SK-N-SH (cell line): Measurements from ENCODE around the gene BLID. TPM values are rescaled to one million over a fixed set of nuclear protein-coding genes. Genes with fewer than 3 reads are reported as not detected.

Source experiments
- CTCF ChIA-PET: fragments of 300-600, 350-600 bp; formaldehyde crosslinking; extraction: SDS; loops from one replicate; lab custom pipeline; 2021; lab: Yijun Ruan, JAX
- POLR2A ChIA-PET: fragments of 350-600 bp; sonication (Branson Sonifier 250); formaldehyde crosslinking; extraction: SDS; loops from one replicate; lab custom pipeline; 2020; ENCODE audit warnings: antibody characterized with exemption, inconsistent platforms; lab: Yijun Ruan, JAX
- DNase-seq: peaks from one replicate; pipeline ENCODE4 v3.0.0; 2012
- H2AFZ ChIP-seq: fragments of 200-600 bp; sonication (generic); 2 replicates; pipeline ENCODE4 v1.8.1; 2016; ENCODE audit warnings: antibody characterized with exemption, mild to moderate bottlenecking, low read depth
- H3F3A ChIP-seq: fragments of 200-600 bp; sonication (generic); replicated peaks from 2 replicates; pipeline ENCODE3; 2016; ENCODE audit warnings: antibody characterized with exemption, mild to moderate bottlenecking; ENCODE audit not compliant: insufficient read depth
- H3K27ac ChIP-seq, 2 experiments: fragments of 200-500 bp in 1 of 2; fragments of 200-600 bp in 1 of 2; sonication (Bioruptor generic) in 1 of 2; sonication (generic), shearing (Covaris generic) in 1 of 2; 2 replicates each; pipeline versions ENCODE4 v1.5.1 to v1.6.1; 2014 to 2016; ENCODE audit warnings: low read depth in 2 of 2, inconsistent platforms in 1 of 2, low read length in 1 of 2, mild to moderate bottlenecking in 1 of 2, mixed read lengths in 1 of 2
- H3K27me3 ChIP-seq: fragments of 200-600 bp; sonication (generic), shearing (Covaris generic); 2 replicates; pipeline ENCODE4 v1.6.1; 2016; ENCODE audit warnings: mixed run types; ENCODE audit not compliant: insufficient read depth
- H3K36me3 ChIP-seq, 2 experiments: fragments of 200-500 bp in 1 of 2; fragments of 200-600 bp in 1 of 2; sonication (Bioruptor generic) in 1 of 2; sonication (generic) in 1 of 2; replicated peaks in 1 of 2; 2 replicates each; pipeline versions ENCODE3 to v1.5.1; 2014 to 2016; ENCODE audit warnings: low read length in 1 of 2, mild to moderate bottlenecking in 1 of 2; ENCODE audit not compliant: insufficient read depth in 2 of 2, control insufficient read depth in 1 of 2
- H3K4me1 ChIP-seq, 2 experiments: fragments of 200-500 bp in 1 of 2; fragments of 200-600 bp in 1 of 2; sonication (Bioruptor generic) in 1 of 2; sonication (generic), shearing (Covaris generic) in 1 of 2; 2 replicates each; pipeline versions ENCODE4 v1.5.1 to v1.6.1; 2014 to 2016; ENCODE audit warnings: low read depth in 1 of 2, low read length in 1 of 2, mixed run types in 1 of 2; ENCODE audit not compliant: insufficient read depth in 2 of 2, control insufficient read depth in 1 of 2
- H3K4me2 ChIP-seq: fragments of 200-600 bp; sonication (generic), shearing (Covaris generic); 2 replicates; pipeline ENCODE4 v1.6.1; 2017; ENCODE audit warnings: mixed run types
- H3K4me3 ChIP-seq, 2 experiments: fragments of 200-500 bp in 1 of 2; fragments of 200-600 bp in 1 of 2; sonication (Bioruptor generic) in 1 of 2; sonication (generic), shearing (Covaris generic) in 1 of 2; 2 replicates each; pipeline versions ENCODE4 v1.5.1 to v1.8.1; 2014 to 2016; ENCODE audit warnings: low read depth in 2 of 2, inconsistent platforms in 1 of 2, low read length in 1 of 2, mild to moderate bottlenecking in 1 of 2, mixed read lengths in 1 of 2, moderate library complexity in 1 of 2
- H3K79me2 ChIP-seq: fragments of 200-600 bp; sonication (generic); 2 replicates; pipeline ENCODE4 v1.8.1; 2017; ENCODE audit warnings: mild to moderate bottlenecking; ENCODE audit not compliant: insufficient read depth
- H3K9ac ChIP-seq: fragments of 200-600 bp; sonication (generic); 2 replicates; pipeline ENCODE4 v1.6.1; 2017; ENCODE audit warnings: mixed run types
- H3K9me2 ChIP-seq: fragments of 200-600 bp; sonication (generic); 2 replicates; pipeline ENCODE4 v1.6.1; 2017; ENCODE audit warnings: mixed run types
- H3K9me3 ChIP-seq: fragments of 200-600 bp; sonication (generic); 2 replicates; pipeline ENCODE4 v1.6.1; 2017; ENCODE audit warnings: mixed run types, mild to moderate bottlenecking, moderate library complexity
- H4K20me1 ChIP-seq: fragments of 200-600 bp; sonication (generic); 2 replicates; pipeline ENCODE4 v1.6.1; 2017; ENCODE audit warnings: mild to moderate bottlenecking, mixed run types; ENCODE audit not compliant: insufficient read depth
- EP300 ChIP-seq, 2 experiments: IDR thresholded peaks; 2 replicates each; pipeline versions ENCODE4 v1.4.0 to v1.6.1; 2012; ENCODE audit warnings: borderline replicate concordance in 1 of 2, low read depth in 1 of 2, low read length in 1 of 2
- FOSL2 ChIP-seq: IDR thresholded peaks from 2 replicates; pipeline ENCODE4 v1.4.0; 2012; ENCODE audit warnings: low read depth, mild to moderate bottlenecking, moderate library complexity, borderline replicate concordance
- FOXM1 ChIP-seq: IDR thresholded peaks from 2 replicates; pipeline ENCODE4 v1.4.0; 2012; ENCODE audit warnings: low read depth, mild to moderate bottlenecking
- GABPA ChIP-seq: IDR thresholded peaks from 2 replicates; pipeline ENCODE4 v1.4.0; 2012; ENCODE audit warnings: low read depth, mild to moderate bottlenecking
- JUND ChIP-seq: IDR thresholded peaks from 2 replicates; pipeline ENCODE4 v1.4.0; 2012
- MEF2A ChIP-seq: IDR thresholded peaks from 2 replicates; pipeline ENCODE4 v1.4.0; 2012; ENCODE audit warnings: low read depth, borderline replicate concordance
- MXI1 ChIP-seq: IDR thresholded peaks from 2 replicates; pipeline ENCODE4 v1.6.1; 2012; ENCODE audit warnings: mild to moderate bottlenecking, low read depth, low read length, improper control_type of control experiment
- NFIC ChIP-seq: IDR thresholded peaks from 2 replicates; pipeline ENCODE4 v1.4.0; 2012; ENCODE audit warnings: borderline replicate concordance
- POLR2AphosphoS5 ChIP-seq: IDR thresholded peaks from 2 replicates; pipeline ENCODE4 v1.6.1; 2012; ENCODE audit warnings: low read depth, low read length
- RFX5 ChIP-seq: IDR thresholded peaks from 2 replicates; pipeline ENCODE4 v1.6.1; 2012; ENCODE audit warnings: mild to moderate bottlenecking, improper control_type of control experiment, low read length
- SIN3A ChIP-seq: IDR thresholded peaks from 2 replicates; pipeline ENCODE4 v1.6.1; 2012; ENCODE audit warnings: low read depth, mild to moderate bottlenecking, low read length, moderate library complexity, borderline replicate concordance
- SMC3 ChIP-seq: IDR thresholded peaks from 2 replicates; pipeline ENCODE4 v1.6.1; 2012; ENCODE audit warnings: low read depth, low read length, improper control_type of control experiment
- TAF1 ChIP-seq: IDR thresholded peaks from 2 replicates; pipeline ENCODE4 v1.6.1; 2012; ENCODE audit warnings: low read depth, mild to moderate bottlenecking, low read length, moderate library complexity, borderline replicate concordance
- TCF12 ChIP-seq: IDR thresholded peaks from 2 replicates; pipeline ENCODE4 v1.4.0; 2012
- TEAD4 ChIP-seq: IDR thresholded peaks from 2 replicates; pipeline ENCODE4 v1.4.0; 2012; ENCODE audit warnings: mild to moderate bottlenecking, borderline replicate concordance; ENCODE audit not compliant: insufficient read depth
- WGBS: methylation state at CpG from one replicate; pipeline ENCODE4 v1.1.6; 2017; ENCODE audit warnings: low lambda C conversion rate; 5-methylcytosine and 5-hydroxymethylcytosine counted together
- polyA plus RNA-seq, 3 experiments: library from polyadenylated mRNA; depleted of rRNA; stranded (reverse); fragments of >200 nt; gene quantifications; 2 replicates each; pipeline ENCODE4 v1.2.3, GENCODE V29; 2012
- TF ChIP-seq, protein P1 (sequence below): fragments of 200-600 bp; sonication (generic); IDR thresholded peaks from 2 replicates; pipeline ENCODE4 v1.6.1; 2017; ENCODE audit warnings: antibody characterized with exemption, mild to moderate bottlenecking, moderate library complexity
- TF ChIP-seq, protein P2 (sequence below): IDR thresholded peaks from 2 replicates; pipeline ENCODE4 v1.4.0; 2012; ENCODE audit warnings: low read depth, borderline replicate concordance
- TF ChIP-seq, protein P3 (sequence below): fragments of 150-350 bp; IDR thresholded peaks from 2 replicates; pipeline ENCODE4 v1.6.1; 2017; ENCODE audit warnings: antibody characterized with exemption, low read length, low read depth, borderline replicate concordance
- TF ChIP-seq, protein P4 (sequence below): IDR thresholded peaks from 2 replicates; pipeline ENCODE4 v1.4.0; 2012; ENCODE audit warnings: low read depth
- TF ChIP-seq, protein P5 (sequence below): IDR thresholded peaks from 2 replicates; pipeline ENCODE4; 2012

BLID gene
- polyA plus RNA-seq, 1 of the 3 experiments (the other 2 are of a cell fraction) = not detected

DNA sequence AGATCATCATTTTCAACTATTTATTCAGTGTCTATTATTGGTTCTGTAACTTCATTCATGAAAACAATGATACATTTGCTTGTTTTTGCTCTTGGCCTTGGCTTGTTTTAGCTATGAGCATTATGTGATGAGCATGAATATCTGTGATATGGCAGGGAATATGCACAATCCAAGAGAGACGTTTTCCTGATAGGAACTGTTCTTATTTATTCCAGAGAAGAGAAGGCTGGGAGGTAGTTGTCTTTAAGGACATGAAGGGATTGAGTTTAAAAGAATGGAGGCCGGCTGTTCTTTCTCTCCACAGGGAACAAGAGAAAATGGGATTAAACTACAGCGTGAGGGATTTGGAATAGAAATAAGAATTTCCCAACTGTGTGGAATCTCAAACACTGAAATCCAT, 30.3 kb downstream of the BLID start (continued):
- no peak for TF ChIP-seq GABPA
- TF ChIP-seq SMC3 = no peak
- TF ChIP-seq FOXM1 = no peak
- TF ChIP-seq TEAD4 = no peak
- TF ChIP-seq, protein P1, sequence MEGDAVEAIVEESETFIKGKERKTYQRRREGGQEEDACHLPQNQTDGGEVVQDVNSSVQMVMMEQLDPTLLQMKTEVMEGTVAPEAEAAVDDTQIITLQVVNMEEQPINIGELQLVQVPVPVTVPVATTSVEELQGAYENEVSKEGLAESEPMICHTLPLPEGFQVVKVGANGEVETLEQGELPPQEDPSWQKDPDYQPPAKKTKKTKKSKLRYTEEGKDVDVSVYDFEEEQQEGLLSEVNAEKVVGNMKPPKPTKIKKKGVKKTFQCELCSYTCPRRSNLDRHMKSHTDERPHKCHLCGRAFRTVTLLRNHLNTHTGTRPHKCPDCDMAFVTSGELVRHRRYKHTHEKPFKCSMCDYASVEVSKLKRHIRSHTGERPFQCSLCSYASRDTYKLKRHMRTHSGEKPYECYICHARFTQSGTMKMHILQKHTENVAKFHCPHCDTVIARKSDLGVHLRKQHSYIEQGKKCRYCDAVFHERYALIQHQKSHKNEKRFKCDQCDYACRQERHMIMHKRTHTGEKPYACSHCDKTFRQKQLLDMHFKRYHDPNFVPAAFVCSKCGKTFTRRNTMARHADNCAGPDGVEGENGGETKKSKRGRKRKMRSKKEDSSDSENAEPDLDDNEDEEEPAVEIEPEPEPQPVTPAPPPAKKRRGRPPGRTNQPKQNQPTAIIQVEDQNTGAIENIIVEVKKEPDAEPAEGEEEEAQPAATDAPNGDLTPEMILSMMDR = no peak
- no peak for TF ChIP-seq TCF12
- TF ChIP-seq, all 33 proteins: peak for 0

DNA sequence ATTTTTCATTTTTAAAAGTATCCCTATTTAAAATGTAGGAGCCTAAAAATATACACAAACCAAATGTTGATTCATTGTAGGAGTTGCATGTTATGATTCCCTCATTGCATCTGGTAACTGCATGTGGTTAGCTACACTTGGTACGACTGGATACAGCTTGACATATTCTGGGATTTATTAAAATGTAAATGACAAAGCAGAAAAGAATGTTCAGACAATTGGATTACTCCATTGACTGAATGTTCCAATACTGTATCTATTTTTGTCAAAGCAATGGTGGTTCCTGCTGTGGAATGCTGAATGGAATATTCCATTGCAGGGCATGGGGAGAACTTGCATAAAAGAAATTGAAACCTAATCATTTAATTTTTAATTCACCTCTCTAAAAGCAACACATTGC, 30.8 kb downstream of the BLID start:
- no peak overlapping the region for H3K9ac ChIP-seq
- H3K27ac ChIP-seq = peak overlapping the region; percentile 76 to 94; a peak in 3 of 4 replicates
- WGBS = 36% methylated on average over 1 of the region's 1 CpG
- no peak overlapping the region for H3K4me3 ChIP-seq
- no peak overlapping the region for H2AFZ ChIP-seq
- ChIA-PET CTCF (no interaction called here), POLR2A (no interaction called here)
- H3K4me1 ChIP-seq = peaks cover 0 to 42% of the 10 kb centered on the region in 2 experiments; a peak in 3 of 4 replicates
- no peaks in the 10 kb centered on the region for H3K27me3 ChIP-seq
- TF ChIP-seq JUND (peak; percentile 90), EP300 (IDR thresholded peaks at IDR 0.05; ENCODE audit: borderline replicate concordance in 1 of 2, low read depth in 1 of 2, low read length in 1 of 2) (peak in 1 of 2 experiments; percentile 49; a peak in 1 of 4 replicates), FOSL2 (peak; percentile 77), NFIC (peak; percentile 24; the same call in 1 of the 2 replicates), RFX5 (no peak), SIN3A (0 out of 2 replicates have a peak, but pooled peaks have one; percentile 55), MXI1 (no peak), TEAD4 (peak; percentile 74; the same call in 1 of the 2 replicates), POLR2AphosphoS5 (peak; percentile 86; the same call in 1 of the 2 replicates), TCF12 (peak; percentile 97), MEF2A (peak; percentile 92), TAF1 (0 out of 2 replicates have a peak, but pooled peaks have one; percentile 23)
- TF ChIP-seq, protein P2, sequence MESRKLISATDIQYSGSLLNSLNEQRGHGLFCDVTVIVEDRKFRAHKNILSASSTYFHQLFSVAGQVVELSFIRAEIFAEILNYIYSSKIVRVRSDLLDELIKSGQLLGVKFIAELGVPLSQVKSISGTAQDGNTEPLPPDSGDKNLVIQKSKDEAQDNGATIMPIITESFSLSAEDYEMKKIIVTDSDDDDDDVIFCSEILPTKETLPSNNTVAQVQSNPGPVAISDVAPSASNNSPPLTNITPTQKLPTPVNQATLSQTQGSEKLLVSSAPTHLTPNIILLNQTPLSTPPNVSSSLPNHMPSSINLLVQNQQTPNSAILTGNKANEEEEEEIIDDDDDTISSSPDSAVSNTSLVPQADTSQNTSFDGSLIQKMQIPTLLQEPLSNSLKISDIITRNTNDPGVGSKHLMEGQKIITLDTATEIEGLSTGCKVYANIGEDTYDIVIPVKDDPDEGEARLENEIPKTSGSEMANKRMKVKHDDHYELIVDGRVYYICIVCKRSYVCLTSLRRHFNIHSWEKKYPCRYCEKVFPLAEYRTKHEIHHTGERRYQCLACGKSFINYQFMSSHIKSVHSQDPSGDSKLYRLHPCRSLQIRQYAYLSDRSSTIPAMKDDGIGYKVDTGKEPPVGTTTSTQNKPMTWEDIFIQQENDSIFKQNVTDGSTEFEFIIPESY = no peak
- TF ChIP-seq, protein P3, sequence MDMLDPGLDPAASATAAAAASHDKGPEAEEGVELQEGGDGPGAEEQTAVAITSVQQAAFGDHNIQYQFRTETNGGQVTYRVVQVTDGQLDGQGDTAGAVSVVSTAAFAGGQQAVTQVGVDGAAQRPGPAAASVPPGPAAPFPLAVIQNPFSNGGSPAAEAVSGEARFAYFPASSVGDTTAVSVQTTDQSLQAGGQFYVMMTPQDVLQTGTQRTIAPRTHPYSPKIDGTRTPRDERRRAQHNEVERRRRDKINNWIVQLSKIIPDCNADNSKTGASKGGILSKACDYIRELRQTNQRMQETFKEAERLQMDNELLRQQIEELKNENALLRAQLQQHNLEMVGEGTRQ = no peak
- TF ChIP-seq, protein P4, sequence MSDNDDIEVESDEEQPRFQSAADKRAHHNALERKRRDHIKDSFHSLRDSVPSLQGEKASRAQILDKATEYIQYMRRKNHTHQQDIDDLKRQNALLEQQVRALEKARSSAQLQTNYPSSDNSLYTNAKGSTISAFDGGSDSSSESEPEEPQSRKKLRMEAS = peak; percentile 71; the same call in 1 of the 2 replicates
- TF ChIP-seq, protein P5, sequence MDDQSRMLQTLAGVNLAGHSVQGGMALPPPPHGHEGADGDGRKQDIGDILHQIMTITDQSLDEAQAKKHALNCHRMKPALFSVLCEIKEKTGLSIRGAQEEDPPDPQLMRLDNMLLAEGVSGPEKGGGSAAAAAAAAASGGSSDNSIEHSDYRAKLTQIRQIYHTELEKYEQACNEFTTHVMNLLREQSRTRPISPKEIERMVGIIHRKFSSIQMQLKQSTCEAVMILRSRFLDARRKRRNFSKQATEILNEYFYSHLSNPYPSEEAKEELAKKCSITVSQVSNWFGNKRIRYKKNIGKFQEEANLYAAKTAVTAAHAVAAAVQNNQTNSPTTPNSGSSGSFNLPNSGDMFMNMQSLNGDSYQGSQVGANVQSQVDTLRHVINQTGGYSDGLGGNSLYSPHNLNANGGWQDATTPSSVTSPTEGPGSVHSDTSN = peak; percentile 80
- TF ChIP-seq, all 33 proteins: peak for 12
- peaks cover 19% of the 10 kb centered on the region for H4K20me1 ChIP-seq
- DNase-seq = no peak
- peaks cover 75% of the 10 kb centered on the region for H3F3A ChIP-seq
- peaks cover 31% of the 10 kb centered on the region for H3K79me2 ChIP-seq
- H3K4me2 ChIP-seq = no peak overlapping the region
- H3K9me2 ChIP-seq = no peaks in the 10 kb centered on the region
- H3K36me3 ChIP-seq = peaks cover 33 to 47% of the 10 kb centered on the region in 2 experiments
- H3K9me3 ChIP-seq = no peaks in the 10 kb centered on the region
